Endometrium (tissue), 2 donors: ENCODE measurements around the gene DUSP14.
"Not testable (repeated sequence)": the region's sequence is repeated elsewhere in the genome, so short reads cannot be mapped to it uniquely, and the experiment has no call there.

Source experiments
- FAIRE-seq: peaks from 2 replicates; lab custom pipeline; 2012; peaks lifted over from hg19 to GRCh38; lab: Jason Lieb, UNC
- donor health status: control.
- donor health status: control.

The DUSP14 gene

GRCh38 chr17:37485938-37486570, 3.6 kb upstream of the DUSP14 start:
- no peak for FAIRE-seq

- FAIRE-seq = no peak
Observed at GRCh38 chr17:37488009-37488604, 1.6 kb upstream of the DUSP14 start.

GRCh38 chr17:37488607-37489196, 989 bp upstream of the DUSP14 start:
- FAIRE-seq = no peak

- no peak for FAIRE-seq
Observed at GRCh38 chr17:37490022-37490587, 414 bp downstream of the DUSP14 start.

- no peak for FAIRE-seq
Observed at GRCh38 chr17:37490638-37491614, 1.2 kb downstream of the DUSP14 start.

GRCh38 chr17:37492167-37492566, 2.5 kb downstream of the DUSP14 start:
- no peak for FAIRE-seq

- FAIRE-seq = no peak
Observed at GRCh38 chr17:37493249-37494027, 3.7 kb downstream of the DUSP14 start.

- no peak for FAIRE-seq
Observed at GRCh38 chr17:37494401-37494831, 4.7 kb downstream of the DUSP14 start.

GRCh38 chr17:37494971-37495370, 5.3 kb downstream of the DUSP14 start:
- no peak for FAIRE-seq

- no peak for FAIRE-seq
Observed at GRCh38 chr17:37500378-37500777, 10.7 kb downstream of the DUSP14 start.

- no peak for FAIRE-seq
Observed at GRCh38 chr17:37502009-37502936, 12.6 kb downstream of the DUSP14 start.

GRCh38 chr17:37503148-37503547, 13.5 kb downstream of the DUSP14 start:
- no peak for FAIRE-seq

- no peak for FAIRE-seq
Observed at GRCh38 chr17:37505333-37505732, 15.6 kb downstream of the DUSP14 start.

GRCh38 chr17:37506678-37507077, 17.0 kb downstream of the DUSP14 start:
- no peak for FAIRE-seq

GRCh38 chr17:37507111-37507510, 17.4 kb downstream of the DUSP14 start:
- FAIRE-seq = no peak

GRCh38 chr17:37510056-37510455, 20.4 kb downstream of the DUSP14 start:
- FAIRE-seq = no peak

- not testable (repeated sequence) for FAIRE-seq
Observed at GRCh38 chr17:37511642-37512041, 22.0 kb downstream of the DUSP14 start.

- FAIRE-seq = no peak
Observed at GRCh38 chr17:37512442-37513068, 22.9 kb downstream of the DUSP14 start.

GRCh38 chr17:37513711-37514110, 24.0 kb downstream of the DUSP14 start:
- FAIRE-seq = no peak

GRCh38 chr17:37516127-37516571, 26.5 kb downstream of the DUSP14 start:
- no peak for FAIRE-seq
